H1 (cell line): ENCODE measurements around the gene NFATC4. TPM values are rescaled to one million over a fixed set of nuclear protein-coding genes. Genes with fewer than 3 reads are reported as not detected.

Experiments
- CBX8 ChIP-seq: fragments of 300-800, 300-1000 bp; sonication (generic); IDR thresholded peaks from 2 replicates; pipeline ENCODE4 v1.7.1; 2016; ENCODE audit warnings: low read depth, low read length, borderline replicate concordance
- CREB1 ChIP-seq: IDR thresholded peaks from 2 replicates; pipeline ENCODE4 v1.6.1; 2012; ENCODE audit warnings: inconsistent platforms
- FOSL1 ChIP-seq: IDR thresholded peaks from 2 replicates; pipeline ENCODE4 v1.6.1; 2011; ENCODE audit warnings: mild to moderate bottlenecking, low read depth, low read length, moderate library complexity; ENCODE audit not compliant: insufficient read depth
- HDAC2 ChIP-seq, 2 experiments: fragments of 300-600 bp in 1 of 2; sonication (generic) in 1 of 2; IDR thresholded peaks; 2 replicates each; pipeline ENCODE4 v1.6.1; 2011 to 2012; ENCODE audit warnings: low read depth in 2 of 2, low read length in 2 of 2, mild to moderate bottlenecking in 2 of 2, moderate library complexity in 2 of 2, borderline replicate concordance in 1 of 2, inconsistent platforms in 1 of 2
- polyA plus RNA-seq, 7 experiments: library from polyadenylated mRNA; depleted of rRNA in 3 of 7; stranded (reverse) in 5 of 7; unstranded in 2 of 7; fragments of >200 nt in 5 of 7; fragments of 200-250 nt in 2 of 7; gene quantifications; 1 replicate in 5 of 7; 2 replicates in 1 of 7; 4 replicates in 1 of 7; pipeline versions ENCODE4 v1.2.1 to v1.2.3, GENCODE V29; 2011 to 2013; ENCODE audit warnings: missing spikeins in 2 of 7, mixed read lengths in 2 of 7
- total RNA-seq: library from RNA; stranded (reverse); fragmentation: NEBNext Ultra II Directional; extraction: Animal tissue kit (Norgen Biotek cat#: 25700); gene quantifications from 2 replicates; pipeline ENCODE4 v1.2.1, GENCODE V29; 2021

NFATC4 gene
- total and polyA plus RNA-seq, 2 of the 8 experiments (the other 6 are each of a cell fraction or from before 2014, with no cell fraction given): 47.3 to 50.3 TPM

DNA sequence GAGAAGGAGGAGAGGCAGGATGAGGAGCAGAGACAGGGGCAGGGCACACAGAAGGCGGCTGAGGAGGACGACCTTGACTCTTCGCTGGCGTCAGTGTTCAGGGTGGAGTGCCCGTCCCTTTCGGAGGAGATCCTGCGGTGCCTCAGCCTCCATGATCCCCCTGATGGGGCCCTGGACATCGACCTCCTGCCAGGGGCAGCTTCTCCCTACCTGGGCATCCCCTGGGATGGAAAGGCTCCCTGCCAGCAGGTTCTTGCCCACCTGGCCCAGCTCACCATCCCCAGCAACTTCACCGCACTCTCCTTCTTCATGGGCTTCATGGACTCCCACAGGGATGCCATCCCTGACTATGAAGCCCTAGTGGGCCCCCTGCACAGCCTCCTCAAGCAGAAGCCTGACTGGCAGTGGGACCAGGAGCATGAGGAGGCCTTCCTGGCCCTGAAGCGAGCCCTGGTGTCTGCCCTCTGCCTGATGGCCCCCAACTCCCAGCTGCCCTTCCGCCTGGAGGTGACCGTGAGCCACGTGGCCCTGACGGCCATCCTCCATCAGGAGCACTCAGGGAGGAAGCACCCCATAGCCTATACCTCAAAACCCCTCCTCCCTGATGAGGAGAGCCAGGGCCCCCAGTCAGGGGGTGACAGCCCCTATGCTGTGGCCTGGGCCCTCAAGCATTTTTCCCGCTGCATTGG, 46.9 kb downstream of the NFATC4 start (continued):
- no peak for TF ChIP-seq CREB1
- no peak for TF ChIP-seq HDAC2 (IDR thresholded peaks at IDR 0.05; ENCODE audit: borderline replicate concordance in 1 of 2, low read depth in 2 of 2, low read length in 2 of 2)
- TF ChIP-seq FOSL1: no peak
- no peak for TF ChIP-seq CBX8
